ENCODE measurements around the gene EVI5.

DNA sequence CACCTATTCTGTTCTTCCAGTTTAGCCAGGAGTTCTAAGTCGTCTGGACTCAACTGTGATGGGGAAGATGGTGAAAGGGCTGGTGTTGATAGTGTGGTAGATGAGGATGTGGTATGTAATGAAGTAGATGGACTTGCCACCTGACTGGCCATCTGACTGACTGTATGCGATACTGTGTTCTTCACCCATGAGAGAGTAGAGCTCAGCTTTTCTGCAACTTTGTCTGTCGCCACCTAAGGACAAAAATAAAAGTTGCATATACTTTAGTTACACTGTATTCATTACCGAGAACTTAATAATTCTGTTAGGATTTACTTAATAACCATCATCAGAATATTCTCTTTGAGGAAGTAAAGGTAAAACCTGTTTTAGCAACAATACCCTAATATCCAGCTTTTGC lies 48.5 kb downstream of the EVI5 start:
- TF ChIP-seq, protein P1, sequence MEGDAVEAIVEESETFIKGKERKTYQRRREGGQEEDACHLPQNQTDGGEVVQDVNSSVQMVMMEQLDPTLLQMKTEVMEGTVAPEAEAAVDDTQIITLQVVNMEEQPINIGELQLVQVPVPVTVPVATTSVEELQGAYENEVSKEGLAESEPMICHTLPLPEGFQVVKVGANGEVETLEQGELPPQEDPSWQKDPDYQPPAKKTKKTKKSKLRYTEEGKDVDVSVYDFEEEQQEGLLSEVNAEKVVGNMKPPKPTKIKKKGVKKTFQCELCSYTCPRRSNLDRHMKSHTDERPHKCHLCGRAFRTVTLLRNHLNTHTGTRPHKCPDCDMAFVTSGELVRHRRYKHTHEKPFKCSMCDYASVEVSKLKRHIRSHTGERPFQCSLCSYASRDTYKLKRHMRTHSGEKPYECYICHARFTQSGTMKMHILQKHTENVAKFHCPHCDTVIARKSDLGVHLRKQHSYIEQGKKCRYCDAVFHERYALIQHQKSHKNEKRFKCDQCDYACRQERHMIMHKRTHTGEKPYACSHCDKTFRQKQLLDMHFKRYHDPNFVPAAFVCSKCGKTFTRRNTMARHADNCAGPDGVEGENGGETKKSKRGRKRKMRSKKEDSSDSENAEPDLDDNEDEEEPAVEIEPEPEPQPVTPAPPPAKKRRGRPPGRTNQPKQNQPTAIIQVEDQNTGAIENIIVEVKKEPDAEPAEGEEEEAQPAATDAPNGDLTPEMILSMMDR (IDR thresholded peaks at IDR 0.05) = no peak
- TF ChIP-seq POLR2A (IDR thresholded peaks at IDR 0.05) (no peak), POLR2AphosphoS5 (IDR thresholded peaks at IDR 0.05) (no peak)

Data from breast epithelium (tissue), 3 donors.